ENCODE data around the gene REC114.
"Not testable (repeated sequence)": the region's sequence is repeated elsewhere in the genome, so short reads cannot be mapped to it uniquely, and the experiment has no call there.

REC114 gene

DNA sequence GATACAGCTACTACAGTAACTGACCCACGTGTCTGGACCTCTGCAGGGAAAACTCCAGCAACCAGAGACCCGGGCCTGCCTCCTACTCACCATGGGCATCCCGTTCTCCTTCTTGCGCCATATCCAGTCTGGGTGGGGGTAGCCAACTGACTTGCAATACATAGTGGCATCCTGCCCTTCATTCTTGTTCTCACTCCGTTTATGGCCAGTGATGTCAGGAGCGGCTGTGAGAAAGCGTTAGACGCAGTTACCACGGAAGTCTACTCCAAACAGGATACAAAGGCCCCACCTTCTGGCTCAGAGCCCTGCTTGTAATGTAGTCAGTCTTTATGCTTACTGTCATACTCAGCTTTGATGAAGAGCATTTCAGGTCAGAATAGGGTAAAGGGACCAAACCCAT, 130.6 kb downstream of the REC114 start:
- peak overlapping the region; percentile 81 for H3K27ac ChIP-seq
- POLR2A ChIA-PET (ENCODE audit: low non-redundant PET), result no interaction called here
- CTCF ChIA-PET, result interaction anchor here (0.7 to 1.4 kb wide), 2 partner anchors 28 to 63 kb away, joined by 4 read pairs; no protein-coding TSS in a partner anchor
- peak; percentile 84 for DNase-seq (ENCODE audit: low spot score)
- TF ChIP-seq, protein P1, sequence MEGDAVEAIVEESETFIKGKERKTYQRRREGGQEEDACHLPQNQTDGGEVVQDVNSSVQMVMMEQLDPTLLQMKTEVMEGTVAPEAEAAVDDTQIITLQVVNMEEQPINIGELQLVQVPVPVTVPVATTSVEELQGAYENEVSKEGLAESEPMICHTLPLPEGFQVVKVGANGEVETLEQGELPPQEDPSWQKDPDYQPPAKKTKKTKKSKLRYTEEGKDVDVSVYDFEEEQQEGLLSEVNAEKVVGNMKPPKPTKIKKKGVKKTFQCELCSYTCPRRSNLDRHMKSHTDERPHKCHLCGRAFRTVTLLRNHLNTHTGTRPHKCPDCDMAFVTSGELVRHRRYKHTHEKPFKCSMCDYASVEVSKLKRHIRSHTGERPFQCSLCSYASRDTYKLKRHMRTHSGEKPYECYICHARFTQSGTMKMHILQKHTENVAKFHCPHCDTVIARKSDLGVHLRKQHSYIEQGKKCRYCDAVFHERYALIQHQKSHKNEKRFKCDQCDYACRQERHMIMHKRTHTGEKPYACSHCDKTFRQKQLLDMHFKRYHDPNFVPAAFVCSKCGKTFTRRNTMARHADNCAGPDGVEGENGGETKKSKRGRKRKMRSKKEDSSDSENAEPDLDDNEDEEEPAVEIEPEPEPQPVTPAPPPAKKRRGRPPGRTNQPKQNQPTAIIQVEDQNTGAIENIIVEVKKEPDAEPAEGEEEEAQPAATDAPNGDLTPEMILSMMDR (conservative IDR thresholded peaks at IDR 0.05; ENCODE audit: low read depth), result no peak

DNA sequence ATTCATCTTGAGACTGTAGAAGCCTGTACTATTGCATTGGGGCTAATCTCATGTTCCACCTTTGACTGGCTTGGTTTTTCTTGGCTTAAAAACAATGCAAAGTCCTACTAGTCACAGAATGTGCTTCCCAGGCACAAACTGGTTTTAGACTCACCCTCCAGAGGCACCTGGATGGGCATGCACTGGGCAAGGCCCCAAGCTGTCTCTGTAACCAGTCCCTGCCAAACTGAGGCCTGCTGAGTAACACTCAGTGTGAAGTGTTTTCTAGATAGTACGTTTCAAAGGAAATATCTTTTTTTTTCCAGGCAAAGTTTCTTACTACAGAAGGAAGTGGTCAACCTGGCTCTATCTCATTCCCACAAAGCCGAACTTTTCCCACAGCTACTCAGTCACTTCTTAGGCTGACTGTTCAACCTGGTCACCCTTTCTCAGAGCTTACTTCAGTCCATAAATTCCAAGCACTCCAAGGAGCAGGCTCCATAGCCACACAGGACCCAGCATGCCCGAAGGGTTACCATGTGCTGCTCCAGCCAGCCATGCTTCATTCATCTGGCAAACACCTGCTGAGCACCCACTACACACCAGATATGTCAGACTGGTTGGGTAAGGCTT, 132.8 kb downstream of the REC114 start:
- CTCF ChIA-PET, result interaction anchor here (0.8 to 0.9 kb wide), 2 partner anchors 15 to 66 kb away, joined by 5 read pairs; no protein-coding TSS in a partner anchor
- POLR2A ChIA-PET (ENCODE audit: low non-redundant PET), result no interaction called here
- peak; percentile 82 for DNase-seq (ENCODE audit: low spot score)
- TF ChIP-seq, protein P1 (conservative IDR thresholded peaks at IDR 0.05; ENCODE audit: low read depth), result no peak
- H3K27ac ChIP-seq, result peak overlapping the region; percentile 98

DNA sequence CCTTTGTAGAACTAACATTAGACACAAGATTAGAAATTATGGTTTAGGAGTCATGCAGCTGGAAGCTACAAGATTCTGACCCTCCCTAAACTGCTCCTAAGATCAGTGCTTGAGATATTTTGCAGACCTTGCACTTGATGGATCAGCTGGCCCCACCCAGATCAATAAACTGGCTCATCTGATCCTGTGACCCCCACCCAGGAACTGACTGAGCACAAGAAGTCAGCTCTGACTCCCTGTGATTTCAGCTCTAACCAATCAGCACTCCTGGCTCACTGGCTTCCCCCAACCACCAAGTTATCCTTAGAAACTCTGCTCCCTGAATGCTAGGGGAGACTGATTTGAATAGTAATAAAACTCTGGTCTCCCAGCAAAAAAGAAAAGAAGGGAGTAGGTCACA, 134.6 kb downstream of the REC114 start:
- CTCF ChIA-PET; POLR2A ChIA-PET (ENCODE audit: low non-redundant PET); DNase-seq (ENCODE audit: low spot score): not testable (repeated sequence)
- H3K27ac ChIP-seq, result peak overlapping the region; percentile 62

DNA sequence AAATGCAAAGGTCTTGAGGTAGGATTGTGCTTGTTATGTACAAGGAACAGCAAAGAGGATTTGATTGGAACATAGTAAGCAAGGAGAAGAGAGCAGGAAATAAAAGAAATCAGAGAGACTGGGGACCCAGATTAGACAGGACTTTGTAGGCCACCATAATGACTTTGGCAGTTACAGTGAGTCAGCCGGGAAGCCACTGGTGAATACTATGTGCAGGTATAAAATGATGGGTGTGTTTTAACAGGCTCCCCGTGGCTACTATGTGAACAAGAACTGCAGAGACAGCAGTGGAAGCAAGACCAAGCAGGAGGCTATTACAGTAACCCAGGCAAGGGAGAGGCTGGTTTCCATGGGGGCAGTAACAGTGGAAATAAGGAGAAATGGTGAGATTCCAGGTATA, 135.1 kb downstream of the REC114 start:
- no peak for DNase-seq (ENCODE audit: low spot score)
- ChIA-PET CTCF (no interaction called here), POLR2A (ENCODE audit: low non-redundant PET) (no interaction called here)
- peak overlapping the region; percentile 62 for H3K27ac ChIP-seq
- TF ChIP-seq, protein P1 (conservative IDR thresholded peaks at IDR 0.05; ENCODE audit: low read depth), result no peak

DNA sequence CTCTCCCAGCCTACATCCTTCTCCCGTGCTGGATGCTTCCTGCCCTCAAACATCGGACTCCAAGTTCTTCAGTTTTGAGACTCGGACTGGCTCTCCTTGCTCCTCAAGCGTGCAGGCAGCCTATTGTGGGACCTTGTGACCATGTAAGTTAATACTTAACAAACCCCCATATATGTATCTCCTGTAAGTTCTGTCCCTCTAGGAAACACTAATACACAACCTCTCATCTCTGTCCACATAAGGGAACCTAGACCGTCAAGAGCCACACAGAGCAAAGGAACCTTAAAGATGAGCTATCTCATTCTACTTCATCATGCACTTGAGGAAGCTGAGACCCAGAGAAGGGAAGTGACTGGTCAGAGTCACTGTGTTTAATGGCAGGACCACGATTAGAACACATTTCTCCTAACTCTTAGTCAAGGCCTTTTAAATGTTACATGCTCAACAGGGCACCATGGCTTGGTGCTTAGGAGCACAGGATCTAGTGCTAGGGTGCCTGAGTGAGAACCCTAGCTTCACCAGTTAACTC, 140.0 kb downstream of the REC114 start:
- DNase-seq (ENCODE audit: low spot score), result no peak
- ChIA-PET CTCF (interaction anchor here (0.6 kb wide), 1 partner anchor 22 kb away, joined by 4 read pairs; no protein-coding TSS in a partner anchor), POLR2A (ENCODE audit: low non-redundant PET) (no interaction called here)
- TF ChIP-seq, protein P1 (conservative IDR thresholded peaks at IDR 0.05; ENCODE audit: low read depth), result no peak
- no peak overlapping the region for H3K27ac ChIP-seq

DNA sequence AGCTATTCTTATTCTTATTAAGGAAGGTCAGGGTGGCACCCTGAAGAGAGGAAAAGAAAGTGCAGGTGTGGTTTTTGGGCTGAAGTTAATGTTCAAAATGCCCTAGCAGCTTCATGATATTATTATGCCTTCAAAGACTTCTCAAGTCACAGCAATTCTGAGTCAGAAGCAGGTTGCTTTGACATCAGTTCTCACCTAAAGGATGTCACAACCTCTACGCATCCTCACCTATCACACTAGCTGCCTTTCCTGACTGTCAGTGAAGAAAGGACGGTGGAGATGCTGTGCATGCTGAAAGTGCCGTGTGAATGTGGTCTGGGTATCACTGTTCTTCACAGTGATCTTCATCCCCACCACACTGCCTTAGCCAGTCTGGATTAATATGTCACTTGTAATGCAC, 140.6 kb downstream of the REC114 start:
- TF ChIP-seq, protein P1 (conservative IDR thresholded peaks at IDR 0.05; ENCODE audit: low read depth), result no peak
- no peak overlapping the region for H3K27ac ChIP-seq
- CTCF ChIA-PET, result interaction anchor here (0.6 kb wide), 1 partner anchor 23 kb away, joined by 4 read pairs; no protein-coding TSS in a partner anchor
- POLR2A ChIA-PET (ENCODE audit: low non-redundant PET), result no interaction called here
- DNase-seq (ENCODE audit: low spot score), result no peak

DNA sequence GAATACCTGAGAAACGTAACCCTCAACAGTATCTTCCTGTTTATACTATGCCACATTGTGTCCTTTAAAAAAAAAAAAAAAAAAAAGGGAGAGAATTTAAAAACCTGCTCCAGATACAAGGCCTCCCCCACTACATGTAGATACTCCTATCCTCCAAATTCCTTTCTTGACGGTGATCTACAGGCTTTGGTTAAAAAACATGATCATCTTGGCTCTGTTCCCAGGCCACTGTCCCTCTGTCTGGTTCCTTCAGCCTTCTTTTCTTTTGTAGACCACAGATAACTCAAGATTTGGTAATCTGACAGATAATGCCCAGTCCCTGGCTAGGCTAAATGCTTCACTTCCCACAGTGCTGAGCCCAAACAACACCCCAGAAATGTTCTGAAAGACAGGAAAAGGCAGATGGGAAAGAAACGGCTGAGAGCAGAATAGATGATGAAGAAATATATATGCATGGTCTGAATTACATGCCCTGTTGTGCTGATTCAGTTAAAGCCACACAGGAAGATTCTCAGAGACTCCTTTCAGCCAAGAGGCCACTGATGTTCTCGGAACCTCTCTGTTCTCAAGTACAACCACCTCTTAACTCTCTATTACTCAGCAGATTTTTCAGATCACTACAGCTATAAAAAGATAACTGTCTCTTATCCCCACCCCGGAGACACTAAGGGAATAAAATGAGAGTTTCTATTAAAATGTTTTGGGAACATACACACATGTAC, 141.9 kb downstream of the REC114 start:
- CTCF ChIA-PET, result no interaction called here
- POLR2A ChIA-PET (ENCODE audit: low non-redundant PET), result no interaction called here
- TF ChIP-seq, protein P1 (conservative IDR thresholded peaks at IDR 0.05; ENCODE audit: low read depth), result no peak
- no peak overlapping the region for H3K27ac ChIP-seq
- no peak for DNase-seq (ENCODE audit: low spot score)
